ENCODE measurements around the gene ST6GALNAC3. TPM values are rescaled to one million over a fixed set of nuclear protein-coding genes. Genes with fewer than 3 reads are reported as not detected.

The ST6GALNAC3 gene
- total and polyA plus RNA-seq, 3 donors from 2014 or later: 0.46 to 0.87 (median 0.74) TPM

DNA sequence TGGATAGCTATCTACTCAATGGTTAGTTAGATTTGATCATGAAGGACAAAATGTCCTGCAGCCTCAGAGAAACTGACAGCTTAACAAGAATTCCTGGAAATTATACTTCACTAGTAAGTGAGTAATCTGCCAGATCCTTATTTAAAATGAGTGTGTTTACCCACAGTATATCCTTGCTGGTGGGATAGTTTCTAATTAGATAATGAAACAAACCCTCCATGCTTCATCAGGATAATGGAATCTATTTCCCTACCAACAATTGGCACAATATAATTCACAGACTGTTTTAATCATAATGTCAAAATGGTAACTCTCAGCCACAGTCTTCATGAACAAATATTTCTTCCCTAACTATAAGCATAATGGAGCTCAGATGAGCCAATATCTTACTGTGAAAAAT, 553.4 kb downstream of the ST6GALNAC3 start:
- Histone ChIP-seq H3K9me3 (no peaks in the 10 kb centered on the region), H3K36me3 (ENCODE audit: low read depth, missing control alignments) (no peaks in the 10 kb centered on the region), H3K4me3 (no peak overlapping the region), H3K4me1 (no peaks in the 10 kb centered on the region), H3K27ac (no peak overlapping the region), H3K27me3 (no peaks in the 10 kb centered on the region)
- no peak for TF ChIP-seq POLR2A (IDR thresholded peaks at IDR 0.05)
- TF ChIP-seq, protein P1, sequence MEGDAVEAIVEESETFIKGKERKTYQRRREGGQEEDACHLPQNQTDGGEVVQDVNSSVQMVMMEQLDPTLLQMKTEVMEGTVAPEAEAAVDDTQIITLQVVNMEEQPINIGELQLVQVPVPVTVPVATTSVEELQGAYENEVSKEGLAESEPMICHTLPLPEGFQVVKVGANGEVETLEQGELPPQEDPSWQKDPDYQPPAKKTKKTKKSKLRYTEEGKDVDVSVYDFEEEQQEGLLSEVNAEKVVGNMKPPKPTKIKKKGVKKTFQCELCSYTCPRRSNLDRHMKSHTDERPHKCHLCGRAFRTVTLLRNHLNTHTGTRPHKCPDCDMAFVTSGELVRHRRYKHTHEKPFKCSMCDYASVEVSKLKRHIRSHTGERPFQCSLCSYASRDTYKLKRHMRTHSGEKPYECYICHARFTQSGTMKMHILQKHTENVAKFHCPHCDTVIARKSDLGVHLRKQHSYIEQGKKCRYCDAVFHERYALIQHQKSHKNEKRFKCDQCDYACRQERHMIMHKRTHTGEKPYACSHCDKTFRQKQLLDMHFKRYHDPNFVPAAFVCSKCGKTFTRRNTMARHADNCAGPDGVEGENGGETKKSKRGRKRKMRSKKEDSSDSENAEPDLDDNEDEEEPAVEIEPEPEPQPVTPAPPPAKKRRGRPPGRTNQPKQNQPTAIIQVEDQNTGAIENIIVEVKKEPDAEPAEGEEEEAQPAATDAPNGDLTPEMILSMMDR (IDR thresholded peaks at IDR 0.05): no peak
- intact Hi-C loops (cut with DNase I; ENCODE audit: low total_unique reads): no loop called here
- DNase-seq: no peak

DNA sequence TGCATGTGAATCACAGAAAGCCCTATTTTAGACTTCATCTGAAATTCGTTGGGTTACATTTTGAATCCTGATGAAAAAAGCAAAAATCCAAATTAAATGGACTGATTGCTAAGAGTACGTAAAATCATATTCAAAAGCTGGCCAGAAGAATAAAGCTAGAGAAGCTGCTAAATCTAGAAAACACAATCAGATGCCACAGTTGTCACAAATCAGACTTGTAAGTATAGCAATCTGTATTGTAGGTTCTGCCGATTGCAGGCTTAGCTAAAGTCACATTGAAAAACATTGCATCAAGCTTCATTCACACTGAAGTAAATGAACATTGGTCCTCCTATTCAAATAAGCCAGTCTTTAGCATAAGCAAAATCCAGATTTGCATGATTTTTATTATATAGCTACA, 557.6 kb downstream of the ST6GALNAC3 start:
- Histone ChIP-seq H3K4me1 (no peaks in the 10 kb centered on the region), H3K9me3 (no peaks in the 10 kb centered on the region), H3K4me3 (no peak overlapping the region), H3K36me3 (ENCODE audit: low read depth, missing control alignments) (no peaks in the 10 kb centered on the region), H3K27ac (no peak overlapping the region), H3K27me3 (no peaks in the 10 kb centered on the region)
- TF ChIP-seq POLR2A (IDR thresholded peaks at IDR 0.05): no peak
- TF ChIP-seq, protein P1 (IDR thresholded peaks at IDR 0.05): no peak
- no peak for DNase-seq
- WGBS, 2 donors: 87 to 94% methylated on average over 3 of the region's 3 CpGs
- intact Hi-C loops (cut with DNase I; ENCODE audit: low total_unique reads): no loop called here

DNA sequence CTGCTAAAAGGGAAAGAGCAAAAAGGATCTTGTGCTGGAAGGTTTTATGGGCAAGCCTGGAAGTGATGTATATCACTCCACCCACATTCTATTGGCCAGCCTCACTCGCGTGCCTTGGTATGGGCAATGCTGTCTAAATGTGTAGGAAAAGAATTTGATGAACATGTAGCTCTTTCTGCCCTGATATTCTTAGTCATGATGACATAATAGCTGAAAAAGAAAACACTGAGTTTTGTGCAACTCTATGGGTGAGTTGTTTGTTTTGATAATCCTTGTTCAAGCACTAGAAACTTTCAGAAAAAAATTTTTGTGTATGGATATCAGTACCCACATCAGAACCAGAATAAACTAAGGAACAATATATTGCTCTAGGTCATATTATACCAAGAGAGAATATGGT, 561.2 kb downstream of the ST6GALNAC3 start:
- DNase-seq: no peak
- no peaks in the 10 kb centered on the region for H3K27me3 ChIP-seq
- no peak overlapping the region for H3K27ac ChIP-seq
- H3K4me1 ChIP-seq: no peaks in the 10 kb centered on the region
- H3K36me3 ChIP-seq (ENCODE audit: low read depth, missing control alignments): no peaks in the 10 kb centered on the region
- H3K9me3 ChIP-seq: no peaks in the 10 kb centered on the region
- 85 to 95% methylated on average over 2 of the region's 2 CpGs for WGBS, 2 donors
- TF ChIP-seq, protein P1 (IDR thresholded peaks at IDR 0.05): no peak
- no peak for TF ChIP-seq POLR2A (IDR thresholded peaks at IDR 0.05)
- H3K4me3 ChIP-seq: no peak overlapping the region
- intact Hi-C loops (cut with DNase I; ENCODE audit: low total_unique reads): no loop called here

DNA sequence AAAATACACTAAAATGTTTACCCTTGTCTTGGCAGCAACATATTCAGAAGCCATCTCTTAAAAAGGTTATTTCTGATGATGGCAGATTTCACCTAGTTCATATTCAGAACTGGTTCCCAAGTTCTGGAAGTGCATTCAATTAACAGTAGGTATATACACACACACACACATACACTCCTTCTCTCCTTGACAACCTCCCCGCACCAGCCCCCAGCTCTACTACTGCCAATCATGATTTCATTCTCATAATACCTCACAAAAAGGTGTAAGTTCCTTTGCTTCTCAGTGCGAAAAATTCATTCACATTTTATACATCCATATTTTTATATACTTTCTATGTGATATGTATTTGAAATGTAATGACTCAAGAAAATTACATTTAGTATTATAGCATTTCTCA, 564.6 kb downstream of the ST6GALNAC3 start:
- 93 to 95% methylated on average over 2 of the region's 2 CpGs for WGBS, 2 donors
- intact Hi-C loops (cut with DNase I; ENCODE audit: low total_unique reads): no loop called here

DNA sequence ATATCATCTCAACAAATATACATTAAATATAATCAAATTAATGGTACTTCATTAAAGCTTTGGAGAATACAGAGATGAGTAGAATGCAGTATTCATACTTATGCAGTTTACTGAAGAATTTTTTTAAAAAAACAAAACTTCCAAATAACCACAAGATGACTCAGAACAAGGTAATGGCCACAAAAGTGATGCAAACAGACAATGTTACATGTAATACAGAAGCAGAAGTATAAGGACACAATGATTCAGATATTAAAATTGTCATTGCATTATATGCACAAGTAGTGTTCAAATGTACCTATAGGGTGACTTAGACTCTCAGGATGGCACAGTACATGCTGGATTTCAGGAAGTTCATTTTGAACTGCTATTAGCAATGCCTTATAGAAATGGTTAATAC, 565.5 kb downstream of the ST6GALNAC3 start:
- no peak for TF ChIP-seq POLR2A (IDR thresholded peaks at IDR 0.05)
- TF ChIP-seq, protein P1 (IDR thresholded peaks at IDR 0.05): no peak
- H3K4me1 ChIP-seq: no peaks in the 10 kb centered on the region
- H3K27me3 ChIP-seq: no peaks in the 10 kb centered on the region
- H3K36me3 ChIP-seq (ENCODE audit: low read depth, missing control alignments): no peaks in the 10 kb centered on the region
- H3K9me3 ChIP-seq: no peaks in the 10 kb centered on the region
- intact Hi-C loops (cut with DNase I; ENCODE audit: low total_unique reads): no loop called here
- no peak for DNase-seq
- H3K4me3 ChIP-seq: no peak overlapping the region
- H3K27ac ChIP-seq: no peak overlapping the region

More for the DNA sequence above, 564.6 kb downstream of the ST6GALNAC3 start:
- no peak for DNase-seq
- H3K36me3 ChIP-seq (ENCODE audit: low read depth, missing control alignments): no peaks in the 10 kb centered on the region
- H3K4me3 ChIP-seq: no peak overlapping the region
- TF ChIP-seq, protein P1 (IDR thresholded peaks at IDR 0.05): no peak
- no peak for TF ChIP-seq POLR2A (IDR thresholded peaks at IDR 0.05)
- no peaks in the 10 kb centered on the region for H3K4me1 ChIP-seq
- H3K9me3 ChIP-seq: no peaks in the 10 kb centered on the region
- H3K27ac ChIP-seq: no peak overlapping the region
- no peaks in the 10 kb centered on the region for H3K27me3 ChIP-seq

All from testis (tissue), 3 donors.